Suppressor macrophage (primary cell): Measurements from ENCODE around the gene GPR55.
A peak's percentile ranks its signal among the peaks of the same experiment; 100 is the strongest.
"Not testable (repeated sequence)": the region's sequence is repeated elsewhere in the genome, so short reads cannot be mapped to it uniquely, and the experiment has no call there.

Experiments used
- DNase-seq, 4 experiments: peaks; one replicate each; pipeline ENCODE4 v3.0.0-alpha.2; 2020 to 2022
- total RNA-seq, 17 experiments: gene quantifications; one replicate each; lab custom pipeline; 2026; ENCODE audit warnings: mixed read lengths in 6 of 17, inconsistent platforms in 3 of 17; lab: John Stamatoyannopoulos, UW

The GPR55 gene
- total RNA-seq: 0 to 1.7 (median 0.33) reads per million in 17 experiments

GRCh38 chr2:230924470-230925341, at the start of gene GPR55:
Gene GPR55, minus strand, starts transcription at chr2:230925242. Its CDS starts 14,280 bp downstream, at chr2:230910962.
- peak; percentile 89 to 93 (median 90) for DNase-seq

- peak in 3 of 4 experiments; percentile 25 to 45 (median 33) for DNase-seq
These were observed 49.3 kb upstream of the GPR55 start for GRCh38 chr2:230974096-230974913.

- DNase-seq: no peak
These were observed 47.0 kb upstream of the GPR55 start for GRCh38 chr2:230972046-230972445.

- no peak for DNase-seq
These were observed 44.6 kb upstream of the GPR55 start for GRCh38 chr2:230969659-230970015.

- DNase-seq: no peak
These were observed 44.0 kb upstream of the GPR55 start for GRCh38 chr2:230968921-230969658.

GRCh38 chr2:230968314-230968713, 43.3 kb upstream of the GPR55 start:
- not testable (repeated sequence) for DNase-seq

GRCh38 chr2:230967113-230967512, 42.1 kb upstream of the GPR55 start:
- DNase-seq: no peak

- no peak for DNase-seq
These were observed 39.2 kb upstream of the GPR55 start for GRCh38 chr2:230964136-230964730.

- DNase-seq: no peak
These were observed 36.0 kb upstream of the GPR55 start for GRCh38 chr2:230961091-230961491.

GRCh38 chr2:230960026-230960425, 35.0 kb upstream of the GPR55 start:
- DNase-seq: no peak

GRCh38 chr2:230958820-230959756, 34.0 kb upstream of the GPR55 start:
- DNase-seq: peak in 3 of 4 experiments; percentile 38 to 64 (median 45)

- no peak for DNase-seq
These were observed 32.8 kb upstream of the GPR55 start for GRCh38 chr2:230957756-230958391.

GRCh38 chr2:230956827-230957755, 32.0 kb upstream of the GPR55 start:
- peak; percentile 56 to 87 (median 69) for DNase-seq

- no peak for DNase-seq
These were observed 30.2 kb upstream of the GPR55 start for GRCh38 chr2:230955163-230955737.

GRCh38 chr2:230954746-230955145, 29.7 kb upstream of the GPR55 start:
- DNase-seq: peak in 1 of 4 experiments; percentile 21

GRCh38 chr2:230953845-230954244, 28.8 kb upstream of the GPR55 start:
- DNase-seq: peak; percentile 74 to 87 (median 84)

- DNase-seq: no peak
These were observed 27.3 kb upstream of the GPR55 start for GRCh38 chr2:230952226-230952956.

- DNase-seq: no peak
These were observed 26.4 kb upstream of the GPR55 start for GRCh38 chr2:230951396-230951795.
